Activated CD4-positive, alpha-beta T cell treated with anti-CD3 and anti-CD28 coated beads for 1 hour (primary cell): ENCODE data around the gene ARL9.

Source experiments
- DNase-seq: peaks from one replicate; pipeline ENCODE4 v3.0.0-alpha.2; 2020

ARL9 gene

GRCh38 chr4:56532239-56532638 lies 26.6 kb downstream of the ARL9 start:
- no peak for DNase-seq

- no peak for DNase-seq
Measured at GRCh38 chr4:56535915-56536314, 30.3 kb downstream of the ARL9 start.

- DNase-seq, result no peak
Measured at GRCh38 chr4:56537147-56537546, 31.6 kb downstream of the ARL9 start.

GRCh38 chr4:56540826-56541225 lies 35.2 kb downstream of the ARL9 start:
- DNase-seq, result no peak

GRCh38 chr4:56544573-56545131 lies 39.1 kb downstream of the ARL9 start:
- peak; percentile 78 for DNase-seq

- no peak for DNase-seq
Measured at GRCh38 chr4:56550642-56551041, 45.1 kb downstream of the ARL9 start.

- DNase-seq, result no peak
Measured at GRCh38 chr4:56551516-56551915, 45.9 kb downstream of the ARL9 start.

- DNase-seq, result no peak
Measured at GRCh38 chr4:56552273-56552672, 46.7 kb downstream of the ARL9 start.

GRCh38 chr4:56570041-56570440 lies 64.5 kb downstream of the ARL9 start:
- no peak for DNase-seq
